HG02798 (cell line): ENCODE data around the gene HOXA3.

Source experiments
- ATAC-seq: cut with Tn5 transposase; IDR thresholded peaks from one replicate; pipeline ENCODE4 v1.9.1; 2021; ENCODE audit warnings: mild to moderate bottlenecking; ENCODE audit not compliant: unreplicated experiment, poor library complexity

The HOXA3 gene

GRCh38 chr7:27169658-27170425, 17.5 kb upstream of the HOXA3 start:
- no peak for ATAC-seq

GRCh38 chr7:27168265-27168947, 16.0 kb upstream of the HOXA3 start:
- ATAC-seq: no peak

- no peak for ATAC-seq
These were observed 15.5 kb upstream of the HOXA3 start for GRCh38 chr7:27167916-27168264.

- no peak for ATAC-seq
These were observed 14.4 kb upstream of the HOXA3 start for GRCh38 chr7:27166531-27167505.

- no peak for ATAC-seq
These were observed 13.7 kb upstream of the HOXA3 start for GRCh38 chr7:27165996-27166530.

GRCh38 chr7:27165089-27165995, 13.0 kb upstream of the HOXA3 start, which contains the start of gene HOXA9:
Gene HOXA9, minus strand, starts transcription at chr7:27165537. Its CDS starts 80 bp downstream, at chr7:27165457.
- ATAC-seq: no peak

GRCh38 chr7:27164367-27165088, 12.1 kb upstream of the HOXA3 start:
- no peak for ATAC-seq

GRCh38 chr7:27164045-27164366, 11.6 kb upstream of the HOXA3 start:
- no peak for ATAC-seq

- ATAC-seq: no peak
These were observed 11.1 kb upstream of the HOXA3 start for GRCh38 chr7:27163288-27164044.

- no peak for ATAC-seq
These were observed 10.3 kb upstream of the HOXA3 start for GRCh38 chr7:27162561-27163287.

- ATAC-seq: no peak
These were observed 9.6 kb upstream of the HOXA3 start for GRCh38 chr7:27161721-27162560.

- ATAC-seq: no peak
These were observed 8.9 kb upstream of the HOXA3 start for GRCh38 chr7:27161214-27161720.

- ATAC-seq: peak; percentile 73
These were observed 8.3 kb upstream of the HOXA3 start for GRCh38 chr7:27160546-27161213.

GRCh38 chr7:27160145-27160545, 7.8 kb upstream of the HOXA3 start:
- ATAC-seq: no peak

- ATAC-seq: no peak
These were observed 7.1 kb upstream of the HOXA3 start for GRCh38 chr7:27159266-27160144.
